GM23338 (cell line): ENCODE measurements around the gene CLUH. TPM values are rescaled to one million over a fixed set of nuclear protein-coding genes. Genes with fewer than 3 reads are reported as not detected.

Source experiments
- ATAC-seq: fragments of 200-7000 bp; cut with Tn5 transposase; 3 replicates; pipeline ENCODE4 v1.9.1; 2020
- DNase-seq: peaks from one replicate; pipeline ENCODE4 v3.0.0-alpha.2; 2015; ENCODE audit warnings: low spot score
- H2AFZ ChIP-seq: fragments of 200-600 bp; sonication (generic); 2 replicates; pipeline ENCODE4 v1.8.0; 2016; ENCODE audit warnings: antibody characterized with exemption, mild to moderate bottlenecking, moderate library complexity
- H3F3A ChIP-seq: fragments of 200-600 bp; sonication (generic); replicated peaks from 2 replicates; pipeline ENCODE4 v1.8.0; 2017; ENCODE audit warnings: antibody characterized with exemption, mixed run types, low read depth
- H3K27ac ChIP-seq: fragments of 200-600 bp; sonication (generic); 2 replicates; pipeline ENCODE4 v1.6.1; 2016; ENCODE audit warnings: low read depth
- H3K27me3 ChIP-seq: fragments of 200-600 bp; sonication (generic); 2 replicates; pipeline ENCODE4 v1.8.0; 2016; ENCODE audit warnings: mild to moderate bottlenecking, mixed run types, moderate library complexity; ENCODE audit not compliant: insufficient read depth
- H3K36me3 ChIP-seq: fragments of 200-600 bp; sonication (generic); 2 replicates; pipeline ENCODE4 v1.8.0; 2016; ENCODE audit warnings: mild to moderate bottlenecking; ENCODE audit not compliant: insufficient read depth
- H3K4me1 ChIP-seq: fragments of 200-600 bp; sonication (generic); 2 replicates; pipeline ENCODE4 v1.8.0; 2016; ENCODE audit warnings: mild to moderate bottlenecking, moderate library complexity; ENCODE audit not compliant: insufficient read depth
- H3K4me2 ChIP-seq: fragments of 200-600 bp; sonication (generic); 2 replicates; pipeline ENCODE4 v1.7.1; 2017; ENCODE audit warnings: mixed run types
- H3K4me3 ChIP-seq: fragments of 200-600 bp; sonication (generic); 2 replicates; pipeline ENCODE4 v1.6.1; 2016; ENCODE audit warnings: mixed run types
- H3K79me2 ChIP-seq: fragments of 200-600 bp; sonication (generic); replicated peaks from 2 replicates; pipeline ENCODE4 v1.8.0; 2017; ENCODE audit warnings: mild to moderate bottlenecking; ENCODE audit not compliant: insufficient read depth
- H3K9me2 ChIP-seq: fragments of 200-600 bp; sonication (generic); 2 replicates; pipeline ENCODE4 v1.8.0; 2017; ENCODE audit not compliant: insufficient read depth
- H4K20me1 ChIP-seq: fragments of 200-600 bp; sonication (generic); replicated peaks from 2 replicates; pipeline ENCODE4 v1.8.0; 2017; ENCODE audit warnings: mild to moderate bottlenecking; ENCODE audit not compliant: insufficient read depth
- H3K27ac Mint-ChIP-seq: 2 replicates; pipeline ENCODE4 v1.8.0; 2020; ENCODE audit warnings: inconsistent platforms, mild to moderate bottlenecking, moderate library complexity, mixed read lengths
- H3K27me3 Mint-ChIP-seq: 3 replicates; pipeline ENCODE4 v1.8.0; 2022; ENCODE audit warnings: low read depth, mild to moderate bottlenecking, moderate library complexity, mixed read lengths, inconsistent platforms; ENCODE audit not compliant: insufficient read depth, poor library complexity
- H3K36me3 Mint-ChIP-seq: 3 replicates; pipeline ENCODE4 v1.8.0; 2021; ENCODE audit warnings: low read depth, mild to moderate bottlenecking, inconsistent platforms, moderate library complexity, mixed read lengths
- H3K4me1 Mint-ChIP-seq: 3 replicates; pipeline ENCODE4 v1.8.0; 2020; ENCODE audit warnings: mild to moderate bottlenecking, inconsistent platforms, mixed read lengths
- H3K4me3 Mint-ChIP-seq: 3 replicates; pipeline ENCODE4 v1.8.0; 2021; ENCODE audit warnings: moderate library complexity, mild to moderate bottlenecking, inconsistent platforms, mixed read lengths
- H3K9me3 Mint-ChIP-seq: 3 replicates; pipeline ENCODE4 v1.8.0; 2020; ENCODE audit warnings: moderate library complexity, mild to moderate bottlenecking, inconsistent platforms, mixed read lengths
- CREB1 ChIP-seq: fragments of 250-450 bp; sonication (Bioruptor Pico); IDR thresholded peaks from 2 replicates; pipeline ENCODE4 v1.5.0; 2020; ENCODE audit warnings: low read depth, mild to moderate bottlenecking, moderate library complexity
- ETS1 ChIP-seq: IDR thresholded peaks from 2 replicates; pipeline ENCODE4 v1.6.1; 2016; ENCODE audit warnings: antibody characterized with exemption
- EZH2 ChIP-seq: fragments of 200-600 bp; sonication (generic); IDR thresholded peaks from one replicate; pipeline ENCODE4 v1.8.0; 2017; ENCODE audit warnings: antibody characterized with exemption, mild to moderate bottlenecking, low read depth; ENCODE audit not compliant: unreplicated experiment
- EZH2phosphoT487 ChIP-seq: fragments of 200-600 bp; sonication (generic); IDR thresholded peaks from one replicate; pipeline ENCODE4 v1.8.1; 2018; ENCODE audit warnings: antibody characterized with exemption; ENCODE audit not compliant: unreplicated experiment
- NANOG ChIP-seq: IDR thresholded peaks from 2 replicates; pipeline ENCODE4 v1.6.1; 2016; ENCODE audit warnings: antibody characterized with exemption, borderline replicate concordance
- POLR2AphosphoS5 ChIP-seq: IDR thresholded peaks from 2 replicates; pipeline ENCODE4 v1.6.1; 2016; ENCODE audit warnings: antibody characterized with exemption, low read depth
- STAT1 ChIP-seq: IDR thresholded peaks from one replicate; pipeline ENCODE4 v1.6.1; 2016; ENCODE audit warnings: antibody characterized with exemption; ENCODE audit not compliant: unreplicated experiment
- ZNF114 ChIP-seq: fragments of 250-450 bp; sonication (Bioruptor Pico); IDR thresholded peaks from 2 replicates; pipeline ENCODE4 v1.5.0; 2020; ENCODE audit warnings: mild to moderate bottlenecking, moderate library complexity
- polyA plus RNA-seq: library from polyadenylated mRNA; unstranded; fragments of >200 nt; fragmentation: Nextera tagmentation; extraction: Ambion mirVana; gene quantifications from 2 replicates; pipeline ENCODE4 v1.2.1, GENCODE V29; 2016
- total RNA-seq: library from RNA; depleted of rRNA; stranded (reverse); fragments of >200 nt; shearing (Covaris generic); gene quantifications from 2 replicates; pipeline ENCODE4 v1.2.3, GENCODE V29; 2014
- TF ChIP-seq, protein P1 (sequence below): fragments of 250-450 bp; sonication (Bioruptor Pico); IDR thresholded peaks from 2 replicates; pipeline ENCODE4 v1.5.0; 2020; ENCODE audit warnings: mild to moderate bottlenecking, moderate library complexity
- TF ChIP-seq, protein P2 (sequence below), 2 experiments: fragments of 200-600 bp in 1 of 2; sonication (generic) in 1 of 2; conservative IDR thresholded peaks; 2 replicates each; pipeline versions ENCODE4 v1.5.1 to v1.6.1; 2016 to 2017; ENCODE audit warnings: antibody characterized with exemption in 2 of 2, low read depth in 2 of 2, mild to moderate bottlenecking in 2 of 2, moderate library complexity in 1 of 2

Gene CLUH
- total and polyA plus RNA-seq, 2 experiments from 2014 or later: 23.5 to 90.0 TPM

DNA sequence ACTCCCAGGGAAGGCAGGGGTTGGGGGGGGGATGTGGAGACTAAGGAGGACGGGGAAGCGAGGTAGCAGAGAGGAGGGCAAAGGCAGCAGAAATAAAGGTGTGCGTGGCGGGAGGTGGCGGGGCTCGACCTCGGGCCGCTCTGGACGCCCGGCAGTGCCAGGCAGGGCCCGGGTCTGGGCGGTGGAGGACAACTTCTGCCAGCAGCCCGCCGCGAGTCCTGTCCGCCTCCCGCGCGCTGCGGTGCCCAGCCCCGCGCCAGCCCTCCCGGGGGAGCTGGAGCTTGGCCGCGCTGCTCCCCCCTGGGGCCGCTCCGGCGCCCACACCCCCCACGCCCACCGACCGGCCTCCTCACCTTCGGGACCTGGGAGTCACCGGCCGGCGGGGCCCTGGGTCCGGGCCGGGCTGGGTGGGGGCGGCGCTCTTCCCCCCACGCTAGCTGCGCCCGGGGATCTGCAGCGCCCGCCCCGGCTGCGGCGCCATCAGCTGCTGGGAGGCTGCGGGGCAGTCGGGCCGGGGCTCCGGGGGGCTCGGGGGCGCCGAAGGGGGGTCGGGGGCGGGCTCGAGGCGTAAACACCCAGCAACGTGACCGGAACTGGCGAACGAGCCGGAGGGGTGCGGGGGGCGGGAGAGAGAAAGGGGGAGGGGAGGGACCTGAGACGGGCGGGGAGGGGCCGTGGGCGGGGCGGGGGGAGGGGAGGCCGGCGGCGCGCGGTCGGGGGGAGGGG is 37.7 kb upstream of the CLUH start, which contains the start of gene CCDC92B:
CCDC92B (minus strand) TSS at position 595 of the 726 bp plus-strand sequence. CDS start 14,507 bp downstream, outside the sequence.
- peak within 1 kb of the TSS; percentile 86 for H3K4me3 ChIP-seq
- H3K4me1 Mint-ChIP-seq: peaks cover 25% of the 10 kb centered on the region
- peaks cover 24% of the 10 kb centered on the region for H3K4me1 ChIP-seq
- no peak within 1 kb of the TSS for H3K27ac ChIP-seq
- H4K20me1 ChIP-seq: peaks cover 14% of the 10 kb centered on the region
- no peaks in the 10 kb centered on the region for H3K36me3 ChIP-seq
- peak within 1 kb of the TSS; percentile 81; the same call in 1 of the 2 replicates for H2AFZ ChIP-seq
- H3K9me2 ChIP-seq: no peaks in the 10 kb centered on the region
- H3K9me3 Mint-ChIP-seq: no peaks in the 10 kb centered on the region; the same call in 2 of the 3 replicates
- H3K27me3 Mint-ChIP-seq: peaks cover 4% of the 10 kb centered on the region
- no peaks in the 10 kb centered on the region; the same call in 1 of the 2 replicates for H3K79me2 ChIP-seq
- no peak within 1 kb of the TSS for H3K27ac Mint-ChIP-seq
- ATAC-seq: peak; percentile 48
- peak within 1 kb of the TSS; percentile 96 for H3K4me2 ChIP-seq
- peak within 1 kb of the TSS; percentile 81 for H3K4me3 Mint-ChIP-seq
- peaks cover 19% of the 10 kb centered on the region; the same call in 1 of the 2 replicates for H3F3A ChIP-seq
- peaks cover 3% of the 10 kb centered on the region; the same call in 2 of the 3 replicates for H3K36me3 Mint-ChIP-seq
- H3K27me3 ChIP-seq: peaks cover 16% of the 10 kb centered on the region; the same call in 1 of the 2 replicates
- DNase-seq: peak; percentile 49
- TF ChIP-seq CREB1 (no peak), EZH2 (no peak), ETS1 (no peak), EZH2phosphoT487 (no peak), NANOG (no peak)

- no peak for ATAC-seq
- Histone ChIP-seq H4K20me1 (peaks cover 14% of the 10 kb centered on the region), H3K4me1 (peaks cover 11% of the 10 kb centered on the region; the same call in 1 of the 2 replicates), H3K4me3 (no peak overlapping the region), H3K27ac (peak overlapping the region; percentile 50; the same call in 1 of the 2 replicates), H3K4me2 (no peak overlapping the region), H3K36me3 (no peaks in the 10 kb centered on the region), H3K79me2 (no peaks in the 10 kb centered on the region; the same call in 1 of the 2 replicates), H3F3A (peaks cover 11% of the 10 kb centered on the region; the same call in 1 of the 2 replicates), H3K9me2 (no peaks in the 10 kb centered on the region; the same call in 1 of the 2 replicates), H2AFZ (no peak overlapping the region), H3K27me3 (peaks cover 5% of the 10 kb centered on the region; the same call in 1 of the 2 replicates)
- Mint-ChIP-seq H3K4me3 (no peak overlapping the region), H3K36me3 (peaks cover 11% of the 10 kb centered on the region), H3K27me3 (peaks cover 4% of the 10 kb centered on the region), H3K27ac (no peak overlapping the region), H3K4me1 (peaks cover 13% of the 10 kb centered on the region), H3K9me3 (no peaks in the 10 kb centered on the region; the same call in 2 of the 3 replicates)
- no peak for DNase-seq
- no peak for TF ChIP-seq POLR2AphosphoS5
- no peak for TF ChIP-seq ZNF114 (CRISPR knock-in tag)
- TF ChIP-seq, protein P1, sequence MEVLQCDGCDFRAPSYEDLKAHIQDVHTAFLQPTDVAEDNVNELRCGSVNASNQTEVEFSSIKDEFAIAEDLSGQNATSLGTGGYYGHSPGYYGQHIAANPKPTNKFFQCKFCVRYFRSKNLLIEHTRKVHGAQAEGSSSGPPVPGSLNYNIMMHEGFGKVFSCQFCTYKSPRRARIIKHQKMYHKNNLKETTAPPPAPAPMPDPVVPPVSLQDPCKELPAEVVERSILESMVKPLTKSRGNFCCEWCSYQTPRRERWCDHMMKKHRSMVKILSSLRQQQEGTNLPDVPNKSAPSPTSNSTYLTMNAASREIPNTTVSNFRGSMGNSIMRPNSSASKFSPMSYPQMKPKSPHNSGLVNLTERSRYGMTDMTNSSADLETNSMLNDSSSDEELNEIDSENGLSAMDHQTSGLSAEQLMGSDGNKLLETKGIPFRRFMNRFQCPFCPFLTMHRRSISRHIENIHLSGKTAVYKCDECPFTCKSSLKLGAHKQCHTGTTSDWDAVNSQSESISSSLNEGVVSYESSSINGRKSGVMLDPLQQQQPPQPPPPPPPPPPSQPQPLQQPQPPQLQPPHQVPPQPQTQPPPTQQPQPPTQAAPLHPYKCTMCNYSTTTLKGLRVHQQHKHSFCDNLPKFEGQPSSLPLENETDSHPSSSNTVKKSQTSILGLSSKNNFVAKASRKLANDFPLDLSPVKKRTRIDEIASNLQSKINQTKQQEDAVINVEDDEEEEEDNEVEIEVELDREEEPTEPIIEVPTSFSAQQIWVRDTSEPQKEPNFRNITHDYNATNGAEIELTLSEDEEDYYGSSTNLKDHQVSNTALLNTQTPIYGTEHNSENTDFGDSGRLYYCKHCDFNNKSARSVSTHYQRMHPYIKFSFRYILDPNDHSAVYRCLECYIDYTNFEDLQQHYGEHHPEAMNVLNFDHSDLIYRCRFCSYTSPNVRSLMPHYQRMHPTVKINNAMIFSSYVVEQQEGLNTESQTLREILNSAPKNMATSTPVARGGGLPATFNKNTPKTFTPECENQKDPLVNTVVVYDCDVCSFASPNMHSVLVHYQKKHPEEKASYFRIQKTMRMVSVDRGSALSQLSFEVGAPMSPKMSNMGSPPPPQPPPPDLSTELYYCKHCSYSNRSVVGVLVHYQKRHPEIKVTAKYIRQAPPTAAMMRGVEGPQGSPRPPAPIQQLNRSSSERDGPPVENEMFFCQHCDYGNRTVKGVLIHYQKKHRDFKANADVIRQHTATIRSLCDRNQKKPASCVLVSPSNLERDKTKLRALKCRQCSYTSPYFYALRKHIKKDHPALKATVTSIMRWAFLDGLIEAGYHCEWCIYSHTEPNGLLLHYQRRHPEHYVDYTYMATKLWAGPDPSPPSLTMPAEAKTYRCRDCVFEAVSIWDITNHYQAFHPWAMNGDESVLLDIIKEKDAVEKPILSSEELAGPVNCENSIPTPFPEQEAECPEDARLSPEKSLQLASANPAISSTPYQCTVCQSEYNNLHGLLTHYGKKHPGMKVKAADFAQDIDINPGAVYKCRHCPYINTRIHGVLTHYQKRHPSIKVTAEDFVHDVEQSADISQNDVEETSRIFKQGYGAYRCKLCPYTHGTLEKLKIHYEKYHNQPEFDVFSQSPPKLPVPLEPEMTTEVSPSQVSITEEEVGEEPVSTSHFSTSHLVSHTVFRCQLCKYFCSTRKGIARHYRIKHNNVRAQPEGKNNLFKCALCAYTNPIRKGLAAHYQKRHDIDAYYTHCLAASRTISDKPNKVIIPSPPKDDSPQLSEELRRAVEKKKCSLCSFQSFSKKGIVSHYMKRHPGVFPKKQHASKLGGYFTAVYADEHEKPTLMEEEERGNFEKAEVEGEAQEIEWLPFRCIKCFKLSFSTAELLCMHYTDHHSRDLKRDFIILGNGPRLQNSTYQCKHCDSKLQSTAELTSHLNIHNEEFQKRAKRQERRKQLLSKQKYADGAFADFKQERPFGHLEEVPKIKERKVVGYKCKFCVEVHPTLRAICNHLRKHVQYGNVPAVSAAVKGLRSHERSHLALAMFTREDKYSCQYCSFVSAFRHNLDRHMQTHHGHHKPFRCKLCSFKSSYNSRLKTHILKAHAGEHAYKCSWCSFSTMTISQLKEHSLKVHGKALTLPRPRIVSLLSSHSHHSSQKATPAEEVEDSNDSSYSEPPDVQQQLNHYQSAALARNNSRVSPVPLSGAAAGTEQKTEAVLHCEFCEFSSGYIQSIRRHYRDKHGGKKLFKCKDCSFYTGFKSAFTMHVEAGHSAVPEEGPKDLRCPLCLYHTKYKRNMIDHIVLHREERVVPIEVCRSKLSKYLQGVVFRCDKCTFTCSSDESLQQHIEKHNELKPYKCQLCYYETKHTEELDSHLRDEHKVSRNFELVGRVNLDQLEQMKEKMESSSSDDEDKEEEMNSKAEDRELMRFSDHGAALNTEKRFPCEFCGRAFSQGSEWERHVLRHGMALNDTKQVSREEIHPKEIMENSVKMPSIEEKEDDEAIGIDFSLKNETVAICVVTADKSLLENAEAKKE (CRISPR knock-in tag): no peak
- no peak for TF ChIP-seq EZH2
- TF ChIP-seq STAT1: no peak
- TF ChIP-seq, protein P2, sequence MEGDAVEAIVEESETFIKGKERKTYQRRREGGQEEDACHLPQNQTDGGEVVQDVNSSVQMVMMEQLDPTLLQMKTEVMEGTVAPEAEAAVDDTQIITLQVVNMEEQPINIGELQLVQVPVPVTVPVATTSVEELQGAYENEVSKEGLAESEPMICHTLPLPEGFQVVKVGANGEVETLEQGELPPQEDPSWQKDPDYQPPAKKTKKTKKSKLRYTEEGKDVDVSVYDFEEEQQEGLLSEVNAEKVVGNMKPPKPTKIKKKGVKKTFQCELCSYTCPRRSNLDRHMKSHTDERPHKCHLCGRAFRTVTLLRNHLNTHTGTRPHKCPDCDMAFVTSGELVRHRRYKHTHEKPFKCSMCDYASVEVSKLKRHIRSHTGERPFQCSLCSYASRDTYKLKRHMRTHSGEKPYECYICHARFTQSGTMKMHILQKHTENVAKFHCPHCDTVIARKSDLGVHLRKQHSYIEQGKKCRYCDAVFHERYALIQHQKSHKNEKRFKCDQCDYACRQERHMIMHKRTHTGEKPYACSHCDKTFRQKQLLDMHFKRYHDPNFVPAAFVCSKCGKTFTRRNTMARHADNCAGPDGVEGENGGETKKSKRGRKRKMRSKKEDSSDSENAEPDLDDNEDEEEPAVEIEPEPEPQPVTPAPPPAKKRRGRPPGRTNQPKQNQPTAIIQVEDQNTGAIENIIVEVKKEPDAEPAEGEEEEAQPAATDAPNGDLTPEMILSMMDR (conservative IDR thresholded peaks at IDR 0.05; ENCODE audit: low read depth in 2 of 2): no peak
- no peak for TF ChIP-seq NANOG
Measured at GRCh38 chr17:2745317-2746037, 33.9 kb upstream of the CLUH start.
